ENCODE results near the gene MMP28.

The MMP28 gene

GRCh38 chr17:35784895-35785294 lies 10.5 kb downstream of the MMP28 start:
- Histone ChIP-seq H3K4me3 (ENCODE audit: insufficient read depth, low read depth, low read length, poor library complexity, severe bottlenecking) (no peak overlapping the region), H3K9me3 (ENCODE audit: control insufficient read depth, low read length) (no peaks in the 10 kb centered on the region), H3K27me3 (replicated peaks; ENCODE audit: control insufficient read depth, insufficient read depth, low read length, poor library complexity, severe bottlenecking) (no peaks in the 10 kb centered on the region), H3K36me3 (ENCODE audit: control insufficient read depth, insufficient read depth, low read length) (no peaks in the 10 kb centered on the region), H3K4me1 (ENCODE audit: control insufficient read depth, insufficient read depth, low read length, poor library complexity, severe bottlenecking) (no peaks in the 10 kb centered on the region), H3K27ac (ENCODE audit: insufficient read depth, low read length, poor library complexity, severe bottlenecking) (no peak overlapping the region)
- DNase-seq: no peak

- H3K9me3 ChIP-seq (ENCODE audit: control insufficient read depth, low read length): no peaks in the 10 kb centered on the region
- H3K36me3 ChIP-seq (ENCODE audit: control insufficient read depth, insufficient read depth, low read length): no peaks in the 10 kb centered on the region
- no peak overlapping the region for H3K4me3 ChIP-seq (ENCODE audit: insufficient read depth, low read depth, low read length, poor library complexity, severe bottlenecking)
- H3K27me3 ChIP-seq (replicated peaks; ENCODE audit: control insufficient read depth, insufficient read depth, low read length, poor library complexity, severe bottlenecking): no peaks in the 10 kb centered on the region
- H3K4me1 ChIP-seq (ENCODE audit: control insufficient read depth, insufficient read depth, low read length, poor library complexity, severe bottlenecking): no peaks in the 10 kb centered on the region
- DNase-seq: no peak
- H3K27ac ChIP-seq (ENCODE audit: insufficient read depth, low read length, poor library complexity, severe bottlenecking): no peak overlapping the region
Measured at GRCh38 chr17:35780950-35781349, 14.5 kb downstream of the MMP28 start.

- DNase-seq: no peak
- H3K27me3 ChIP-seq (replicated peaks; ENCODE audit: control insufficient read depth, insufficient read depth, low read length, poor library complexity, severe bottlenecking): no peaks in the 10 kb centered on the region
- H3K36me3 ChIP-seq (ENCODE audit: control insufficient read depth, insufficient read depth, low read length): no peaks in the 10 kb centered on the region
- no peak overlapping the region for H3K27ac ChIP-seq (ENCODE audit: insufficient read depth, low read length, poor library complexity, severe bottlenecking)
- H3K9me3 ChIP-seq (ENCODE audit: control insufficient read depth, low read length): no peaks in the 10 kb centered on the region
- H3K4me1 ChIP-seq (ENCODE audit: control insufficient read depth, insufficient read depth, low read length, poor library complexity, severe bottlenecking): no peaks in the 10 kb centered on the region
- H3K4me3 ChIP-seq (ENCODE audit: insufficient read depth, low read depth, low read length, poor library complexity, severe bottlenecking): no peak overlapping the region
Measured at GRCh38 chr17:35778641-35779196, 16.7 kb downstream of the MMP28 start.

- Histone ChIP-seq H3K27me3 (replicated peaks; ENCODE audit: control insufficient read depth, insufficient read depth, low read length, poor library complexity, severe bottlenecking) (no peaks in the 10 kb centered on the region), H3K4me1 (ENCODE audit: control insufficient read depth, insufficient read depth, low read length, poor library complexity, severe bottlenecking) (no peaks in the 10 kb centered on the region), H3K36me3 (ENCODE audit: control insufficient read depth, insufficient read depth, low read length) (no peaks in the 10 kb centered on the region), H3K4me3 (ENCODE audit: insufficient read depth, low read depth, low read length, poor library complexity, severe bottlenecking) (no peak overlapping the region), H3K27ac (ENCODE audit: insufficient read depth, low read length, poor library complexity, severe bottlenecking) (no peak overlapping the region), H3K9me3 (ENCODE audit: control insufficient read depth, low read length) (no peaks in the 10 kb centered on the region)
- no peak for DNase-seq
Measured at GRCh38 chr17:35775583-35775982, 19.9 kb downstream of the MMP28 start.

GRCh38 chr17:35775039-35775438 lies 20.4 kb downstream of the MMP28 start:
- Histone ChIP-seq H3K36me3 (ENCODE audit: control insufficient read depth, insufficient read depth, low read length) (no peaks in the 10 kb centered on the region), H3K4me1 (ENCODE audit: control insufficient read depth, insufficient read depth, low read length, poor library complexity, severe bottlenecking) (no peaks in the 10 kb centered on the region), H3K9me3 (ENCODE audit: control insufficient read depth, low read length) (no peaks in the 10 kb centered on the region), H3K4me3 (ENCODE audit: insufficient read depth, low read depth, low read length, poor library complexity, severe bottlenecking) (no peak overlapping the region), H3K27ac (ENCODE audit: insufficient read depth, low read length, poor library complexity, severe bottlenecking) (no peak overlapping the region), H3K27me3 (replicated peaks; ENCODE audit: control insufficient read depth, insufficient read depth, low read length, poor library complexity, severe bottlenecking) (no peaks in the 10 kb centered on the region)
- DNase-seq: no peak

- Histone ChIP-seq H3K27me3 (replicated peaks; ENCODE audit: control insufficient read depth, insufficient read depth, low read length, poor library complexity, severe bottlenecking) (no peaks in the 10 kb centered on the region), H3K27ac (ENCODE audit: insufficient read depth, low read length, poor library complexity, severe bottlenecking) (no peak overlapping the region)
Measured at GRCh38 chr17:35774499-35774898, 20.9 kb downstream of the MMP28 start.

GRCh38 chr17:35773679-35774425 lies 21.6 kb downstream of the MMP28 start:
- H3K27me3 ChIP-seq (replicated peaks; ENCODE audit: control insufficient read depth, insufficient read depth, low read length, poor library complexity, severe bottlenecking): no peaks in the 10 kb centered on the region
- H3K27ac ChIP-seq (ENCODE audit: insufficient read depth, low read length, poor library complexity, severe bottlenecking): no peak overlapping the region
- no peaks in the 10 kb centered on the region for H3K36me3 ChIP-seq (ENCODE audit: control insufficient read depth, insufficient read depth, low read length)
- no peaks in the 10 kb centered on the region for H3K4me1 ChIP-seq (ENCODE audit: control insufficient read depth, insufficient read depth, low read length, poor library complexity, severe bottlenecking)
- no peak for DNase-seq
- no peaks in the 10 kb centered on the region for H3K9me3 ChIP-seq (ENCODE audit: control insufficient read depth, low read length)
- H3K4me3 ChIP-seq (ENCODE audit: insufficient read depth, low read depth, low read length, poor library complexity, severe bottlenecking): no peak overlapping the region

More at GRCh38 chr17:35774499-35774898, 20.9 kb downstream of the MMP28 start:
- no peaks in the 10 kb centered on the region for H3K9me3 ChIP-seq (ENCODE audit: control insufficient read depth, low read length)
- no peak for DNase-seq
- no peaks in the 10 kb centered on the region for H3K36me3 ChIP-seq (ENCODE audit: control insufficient read depth, insufficient read depth, low read length)
- no peaks in the 10 kb centered on the region for H3K4me1 ChIP-seq (ENCODE audit: control insufficient read depth, insufficient read depth, low read length, poor library complexity, severe bottlenecking)
- H3K4me3 ChIP-seq (ENCODE audit: insufficient read depth, low read depth, low read length, poor library complexity, severe bottlenecking): no peak overlapping the region

- no peak overlapping the region for H3K4me3 ChIP-seq (ENCODE audit: insufficient read depth, low read depth, low read length, poor library complexity, severe bottlenecking)
- no peaks in the 10 kb centered on the region for H3K27me3 ChIP-seq (replicated peaks; ENCODE audit: control insufficient read depth, insufficient read depth, low read length, poor library complexity, severe bottlenecking)
- H3K27ac ChIP-seq (ENCODE audit: insufficient read depth, low read length, poor library complexity, severe bottlenecking): no peak overlapping the region
- DNase-seq: no peak
- no peaks in the 10 kb centered on the region for H3K4me1 ChIP-seq (ENCODE audit: control insufficient read depth, insufficient read depth, low read length, poor library complexity, severe bottlenecking)
- H3K9me3 ChIP-seq (ENCODE audit: control insufficient read depth, low read length): no peaks in the 10 kb centered on the region
- H3K36me3 ChIP-seq (ENCODE audit: control insufficient read depth, insufficient read depth, low read length): no peaks in the 10 kb centered on the region
Measured at GRCh38 chr17:35773129-35773528, 22.3 kb downstream of the MMP28 start.

GRCh38 chr17:35769895-35770486 lies 25.4 kb downstream of the MMP28 start:
- Histone ChIP-seq H3K4me3 (ENCODE audit: insufficient read depth, low read depth, low read length, poor library complexity, severe bottlenecking) (no peak overlapping the region), H3K27me3 (replicated peaks; ENCODE audit: control insufficient read depth, insufficient read depth, low read length, poor library complexity, severe bottlenecking) (no peaks in the 10 kb centered on the region), H3K36me3 (ENCODE audit: control insufficient read depth, insufficient read depth, low read length) (no peaks in the 10 kb centered on the region), H3K9me3 (ENCODE audit: control insufficient read depth, low read length) (no peaks in the 10 kb centered on the region), H3K27ac (ENCODE audit: insufficient read depth, low read length, poor library complexity, severe bottlenecking) (no peak overlapping the region), H3K4me1 (ENCODE audit: control insufficient read depth, insufficient read depth, low read length, poor library complexity, severe bottlenecking) (no peaks in the 10 kb centered on the region)
- no peak for DNase-seq

GRCh38 chr17:35768797-35769196 lies 26.6 kb downstream of the MMP28 start:
- no peak for DNase-seq
- no peak overlapping the region for H3K27ac ChIP-seq (ENCODE audit: insufficient read depth, low read length, poor library complexity, severe bottlenecking)
- H3K4me3 ChIP-seq (ENCODE audit: insufficient read depth, low read depth, low read length, poor library complexity, severe bottlenecking): no peak overlapping the region
- H3K36me3 ChIP-seq (ENCODE audit: control insufficient read depth, insufficient read depth, low read length): no peaks in the 10 kb centered on the region
- H3K9me3 ChIP-seq (ENCODE audit: control insufficient read depth, low read length): no peaks in the 10 kb centered on the region
- H3K4me1 ChIP-seq (ENCODE audit: control insufficient read depth, insufficient read depth, low read length, poor library complexity, severe bottlenecking): peaks cover 3% of the 10 kb centered on the region
- H3K27me3 ChIP-seq (replicated peaks; ENCODE audit: control insufficient read depth, insufficient read depth, low read length, poor library complexity, severe bottlenecking): no peaks in the 10 kb centered on the region
